Renal cortical epithelial cell (primary cell): Measurements from ENCODE around the gene DCBLD2. TPM values are rescaled to one million over a fixed set of nuclear protein-coding genes. Genes with fewer than 3 reads are reported as not detected.
A peak's percentile ranks its signal among the peaks of the same experiment; 100 is the strongest.

Experiments used
- DNase-seq: peaks from one replicate; pipeline ENCODE4 v3.0.0-alpha.2; 2011; ENCODE audit warnings: low read depth
- total RNA-seq: library from RNA; depleted of rRNA; stranded (reverse); fragments of >200 nt; gene quantifications from 2 replicates; pipeline ENCODE4 v1.2.3, GENCODE V29; 2014

Gene DCBLD2
- total RNA-seq, 1 donor from 2014 or later = 391 TPM

DNA sequence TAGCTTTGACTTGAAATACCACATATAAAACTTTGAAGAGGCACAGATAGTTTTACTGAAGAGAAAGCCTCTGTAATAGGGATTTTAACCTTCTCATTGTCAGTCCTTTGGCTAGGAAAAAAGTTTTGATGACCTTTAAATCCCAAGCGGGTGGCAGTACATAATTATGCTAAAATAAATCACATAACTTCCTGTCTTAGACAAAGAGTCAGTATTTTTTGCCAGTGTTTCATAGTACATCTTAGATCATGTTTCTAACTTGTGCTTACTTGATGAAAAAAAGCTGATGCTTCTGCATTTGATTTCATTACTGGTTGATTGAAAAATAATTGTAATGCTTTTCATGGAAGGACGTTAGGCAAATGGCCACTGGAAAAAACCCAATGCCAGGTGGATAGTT lies 132.5 kb downstream of the DCBLD2 start:
- no peak for DNase-seq

DNA sequence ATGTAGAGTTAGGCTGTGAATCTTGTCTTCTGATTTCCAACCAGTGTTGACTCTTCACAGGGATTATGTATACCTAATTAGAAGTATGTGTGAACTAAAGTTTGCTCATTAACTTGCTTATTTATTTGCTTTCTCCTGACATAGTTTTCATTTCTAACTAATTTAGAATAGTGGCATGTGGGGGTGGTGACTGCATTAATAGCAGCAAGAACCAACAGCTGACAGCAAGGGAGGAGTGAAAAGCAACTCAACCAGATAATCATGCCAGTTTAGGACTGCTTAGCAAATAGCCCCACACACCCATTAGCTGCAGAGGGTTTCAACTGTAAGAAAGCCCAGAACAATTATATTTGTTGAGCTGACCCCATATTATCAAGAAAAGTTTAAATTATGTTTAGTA lies 134.6 kb downstream of the DCBLD2 start:
- peak; percentile 54 for DNase-seq

DNA sequence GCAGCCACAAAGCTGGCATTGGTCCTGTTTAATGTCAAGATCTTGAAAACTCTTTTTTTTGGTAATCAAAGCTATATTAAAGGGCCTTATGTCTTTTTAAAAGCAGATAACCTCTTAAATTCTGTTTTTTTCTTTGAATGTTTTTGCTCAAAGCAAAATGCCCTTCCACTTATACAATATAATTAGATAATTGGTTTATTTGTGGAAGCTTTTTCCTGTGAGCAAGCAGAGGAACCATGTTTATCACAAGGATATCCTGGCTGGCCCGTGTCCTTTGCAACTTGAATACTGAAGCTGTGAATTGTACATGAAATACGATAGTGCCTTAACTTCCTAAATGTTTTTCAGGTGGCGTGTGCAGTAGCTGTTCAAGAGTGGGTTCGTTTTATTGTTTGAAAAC lies 135.8 kb downstream of the DCBLD2 start:
- DNase-seq = no peak

GRCh38 chr3:98764472-98764884 lies 137.0 kb downstream of the DCBLD2 start:
- DNase-seq = no peak

DNA sequence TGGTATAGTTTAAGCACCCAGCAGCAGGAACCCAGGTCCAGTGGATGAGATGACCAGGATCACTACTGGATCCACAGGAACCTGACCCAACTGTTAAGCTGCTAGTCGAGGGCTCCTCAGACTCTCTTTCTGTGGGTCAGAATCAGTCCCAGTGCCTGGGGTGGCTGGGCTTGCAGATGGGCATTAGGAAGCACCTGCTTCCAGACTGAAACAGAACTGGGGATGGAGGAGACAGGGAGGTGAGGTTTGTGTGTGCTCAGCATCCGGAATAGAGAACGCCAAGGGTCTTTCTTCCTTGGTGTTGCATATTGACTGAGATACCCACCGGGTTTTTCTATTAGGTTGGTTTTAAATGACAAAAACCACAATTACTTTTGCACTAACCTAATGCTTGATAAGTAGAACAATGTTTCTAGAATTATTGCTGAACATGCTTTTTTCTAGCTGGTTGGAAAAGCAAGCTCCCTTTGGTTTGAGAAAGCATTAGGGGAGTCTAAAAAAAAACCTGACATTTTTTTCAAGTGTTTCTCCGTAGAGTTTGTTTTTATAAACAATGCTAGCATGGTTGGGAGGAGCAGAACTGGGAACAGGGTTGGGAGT lies 137.6 kb downstream of the DCBLD2 start:
- DNase-seq = no peak

- DNase-seq = no peak
Observed at GRCh38 chr3:98763076-98763475, 138.4 kb downstream of the DCBLD2 start, which contains the start of gene ST3GAL6. Gene ST3GAL6 (plus strand): TSS chr3:98763340. CDS start chr3:98768441, 5,101 bp downstream.

GRCh38 chr3:98761643-98762229 lies 139.8 kb downstream of the DCBLD2 start:
- DNase-seq = no peak

DNA sequence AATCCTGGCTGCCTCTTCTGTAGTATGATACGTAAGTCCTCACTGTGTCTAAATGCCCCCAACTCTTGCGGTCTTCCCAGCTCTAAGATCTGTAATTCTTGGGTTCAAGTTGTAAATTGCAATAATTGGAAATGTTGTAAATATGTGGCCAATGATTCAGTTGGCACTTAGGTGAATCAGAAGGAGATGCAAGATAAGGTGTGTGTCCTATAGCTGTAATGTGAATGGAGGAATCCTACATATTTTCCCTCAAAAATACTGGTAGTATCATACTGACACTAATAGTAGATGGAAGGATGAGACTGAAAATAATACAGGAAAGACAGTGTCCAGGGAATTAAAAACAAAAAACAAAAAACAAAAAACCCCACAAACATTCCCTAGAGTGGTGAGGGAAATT lies 141.9 kb downstream of the DCBLD2 start:
- no peak for DNase-seq

GRCh38 chr3:98755601-98756000 lies 145.9 kb downstream of the DCBLD2 start:
- DNase-seq = no peak

DNA sequence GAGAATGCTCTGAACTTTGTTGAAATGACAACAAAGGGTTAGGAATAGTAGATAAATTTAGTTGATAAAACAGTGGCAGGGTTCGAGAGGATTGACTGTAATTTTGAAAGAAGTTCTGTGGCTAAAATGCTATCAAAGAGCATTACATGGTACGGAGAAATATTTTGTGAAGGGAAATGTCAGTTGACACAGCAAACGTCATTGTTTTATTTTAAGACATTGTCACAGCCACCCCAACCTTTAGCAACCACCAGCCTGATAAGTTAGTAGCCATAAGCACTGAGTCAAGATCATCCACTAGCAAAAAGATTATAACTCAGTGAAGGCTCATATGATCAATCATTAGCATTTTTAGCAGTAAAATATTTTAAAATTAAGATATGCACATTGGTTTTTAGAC lies 147.0 kb downstream of the DCBLD2 start:
- DNase-seq = no peak

DNA sequence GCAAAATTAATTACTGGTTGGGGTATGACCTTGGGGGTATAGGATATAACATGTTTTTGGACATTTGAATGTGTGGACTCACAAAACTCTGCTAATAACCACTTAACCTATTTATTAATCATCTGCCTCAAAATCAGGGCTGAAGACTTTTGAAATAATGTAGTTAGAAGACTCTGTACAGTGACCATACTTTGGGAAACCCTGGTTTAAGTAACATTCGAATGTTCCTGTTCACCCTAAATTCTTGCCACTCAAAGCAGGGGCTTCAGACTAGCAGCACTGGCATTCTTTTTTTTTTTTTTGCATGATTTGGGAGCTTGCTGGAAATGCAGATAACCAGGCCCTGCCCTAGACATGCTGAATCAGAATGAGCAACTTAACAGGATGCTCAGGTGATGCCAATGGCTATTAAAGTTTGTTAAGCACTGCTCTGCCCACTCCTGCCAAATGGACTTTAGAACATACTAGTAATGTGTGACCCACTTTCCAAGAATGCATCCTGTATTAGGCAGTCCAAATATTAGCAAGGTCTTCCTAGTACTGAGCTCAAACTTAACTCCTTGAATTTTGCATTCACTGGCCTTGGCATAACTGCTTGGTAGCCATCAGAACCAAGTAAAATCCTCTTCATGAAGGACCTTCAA lies 151.1 kb downstream of the DCBLD2 start:
- DNase-seq = peak; percentile 54

- peak; percentile 57 for DNase-seq
Observed at GRCh38 chr3:98746882-98747281, 154.6 kb downstream of the DCBLD2 start.

DNA sequence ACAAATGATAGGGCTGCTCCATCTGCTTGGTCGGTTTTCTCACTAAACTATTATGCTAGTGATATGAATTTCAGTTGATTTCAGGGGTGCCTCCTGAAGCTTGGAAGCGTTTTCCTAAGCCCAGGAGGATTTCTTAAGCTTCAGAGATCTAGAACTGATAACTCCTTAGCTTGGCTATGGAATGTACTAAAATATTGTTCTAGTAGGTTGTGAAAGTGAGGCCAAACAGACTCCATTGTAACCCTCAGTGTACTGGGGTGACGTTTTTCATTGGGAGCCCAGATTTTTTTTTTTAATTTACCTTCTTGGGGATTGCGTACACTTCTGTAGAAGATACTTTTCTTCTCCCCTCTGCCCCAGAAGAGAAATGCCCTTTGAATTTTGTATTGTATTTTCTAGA lies 155.4 kb downstream of the DCBLD2 start:
- no peak for DNase-seq

Other genes with a start within 250 kb of the DCBLD2 start
- 1.4 and 3.1 TPM in 2 replicates for gene ST3GAL6, start 138.4 kb downstream of the DCBLD2 start, total RNA-seq